ENCODE data around the gene PHOX2A. TPM values are rescaled to one million over a fixed set of nuclear protein-coding genes. Genes with fewer than 3 reads are reported as not detected.

Gene PHOX2A
- total RNA-seq, 1 donor from 2014 or later, result not detected

DNA sequence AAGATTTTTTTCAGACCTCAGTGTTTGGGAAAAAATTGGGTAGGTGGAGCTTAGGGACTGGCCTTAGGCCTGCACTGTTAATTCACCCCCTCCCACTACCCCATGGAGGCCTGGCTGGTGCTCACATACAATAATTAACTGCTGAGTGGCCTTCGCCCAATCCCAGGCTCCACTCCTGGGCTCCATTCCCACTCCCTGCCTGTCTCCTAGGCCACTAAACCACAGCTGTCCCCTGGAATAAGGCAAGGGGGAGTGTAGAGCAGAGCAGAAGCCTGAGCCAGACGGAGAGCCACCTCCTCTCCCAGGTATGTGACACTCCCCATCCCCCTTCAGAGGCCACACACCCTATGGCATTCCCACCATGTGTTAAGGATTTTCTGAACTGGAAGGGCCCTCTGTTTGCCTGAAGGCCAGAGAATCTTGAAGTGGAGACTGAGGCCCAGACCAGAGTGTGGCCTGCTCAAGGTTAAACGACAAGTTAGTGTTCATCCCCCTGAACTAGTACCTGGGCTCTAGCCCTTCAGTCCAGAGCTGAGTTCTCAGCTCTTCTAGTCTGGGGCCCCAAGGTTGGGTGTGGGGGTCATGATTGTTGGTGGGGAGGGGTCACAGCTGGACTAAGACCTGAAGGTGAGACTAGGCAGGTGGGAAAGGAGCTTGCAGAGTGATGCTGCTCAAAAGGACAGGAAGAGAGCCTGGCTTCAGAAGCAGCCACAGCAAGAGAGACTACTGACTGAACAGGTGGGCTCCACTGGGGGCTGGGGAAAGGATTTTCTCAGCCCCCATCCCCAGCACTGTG, 54.3 kb downstream of the PHOX2A start:
- no peak for DNase-seq (ENCODE audit: extremely low read depth, low read depth, low spot score)

Other genes starting within 250 kb of the PHOX2A start
- gene IL18BP, start 245.3 kb downstream of the PHOX2A start, total RNA-seq, result 3.7 and 14.8 TPM in 2 replicates
- 120 and 200 TPM in 2 replicates for gene NUMA1, start 163.6 kb downstream of the PHOX2A start, total RNA-seq
- gene LRRC51, start 163.3 kb downstream of the PHOX2A start, total RNA-seq, result 3.4 and 7.8 TPM in 2 replicates
- 135 and 150 TPM in 2 replicates for gene LAMTOR1, start 140.9 kb downstream of the PHOX2A start, total RNA-seq
- gene TOMT, start 138.3 kb downstream of the PHOX2A start, total RNA-seq, result not detected in 2 replicates
- 27.0 and 28.8 TPM in 2 replicates for gene ANAPC15, start 131.5 kb downstream of the PHOX2A start, total RNA-seq
- gene FOLR3, start 108.5 kb downstream of the PHOX2A start, total RNA-seq, result not detected in 2 replicates
- 1.2 TPM in 1 of 2 replicates, not detected in the other for gene FOLR1, start 52.0 kb downstream of the PHOX2A start, total RNA-seq
- not detected in 2 replicates for gene FOLR2, start 27.4 kb downstream of the PHOX2A start, total RNA-seq
- gene INPPL1, start 19.4 kb downstream of the PHOX2A start, total RNA-seq, result 77.3 and 111 TPM in 2 replicates
- gene CLPB, start 190.4 kb upstream of the PHOX2A start, total RNA-seq, result 22.5 and 33.0 TPM in 2 replicates